NCI-H2171 (cell line): ENCODE data around the gene NOXO1.
"Not testable (repeated sequence)": the region's sequence is repeated elsewhere in the genome, so short reads cannot be mapped to it uniquely, and the experiment has no call there.

ENCODE experiments used
- DNase-seq: peaks from one replicate; lab custom pipeline; 2025; lab: John Stamatoyannopoulos, UW

The NOXO1 gene

DNA sequence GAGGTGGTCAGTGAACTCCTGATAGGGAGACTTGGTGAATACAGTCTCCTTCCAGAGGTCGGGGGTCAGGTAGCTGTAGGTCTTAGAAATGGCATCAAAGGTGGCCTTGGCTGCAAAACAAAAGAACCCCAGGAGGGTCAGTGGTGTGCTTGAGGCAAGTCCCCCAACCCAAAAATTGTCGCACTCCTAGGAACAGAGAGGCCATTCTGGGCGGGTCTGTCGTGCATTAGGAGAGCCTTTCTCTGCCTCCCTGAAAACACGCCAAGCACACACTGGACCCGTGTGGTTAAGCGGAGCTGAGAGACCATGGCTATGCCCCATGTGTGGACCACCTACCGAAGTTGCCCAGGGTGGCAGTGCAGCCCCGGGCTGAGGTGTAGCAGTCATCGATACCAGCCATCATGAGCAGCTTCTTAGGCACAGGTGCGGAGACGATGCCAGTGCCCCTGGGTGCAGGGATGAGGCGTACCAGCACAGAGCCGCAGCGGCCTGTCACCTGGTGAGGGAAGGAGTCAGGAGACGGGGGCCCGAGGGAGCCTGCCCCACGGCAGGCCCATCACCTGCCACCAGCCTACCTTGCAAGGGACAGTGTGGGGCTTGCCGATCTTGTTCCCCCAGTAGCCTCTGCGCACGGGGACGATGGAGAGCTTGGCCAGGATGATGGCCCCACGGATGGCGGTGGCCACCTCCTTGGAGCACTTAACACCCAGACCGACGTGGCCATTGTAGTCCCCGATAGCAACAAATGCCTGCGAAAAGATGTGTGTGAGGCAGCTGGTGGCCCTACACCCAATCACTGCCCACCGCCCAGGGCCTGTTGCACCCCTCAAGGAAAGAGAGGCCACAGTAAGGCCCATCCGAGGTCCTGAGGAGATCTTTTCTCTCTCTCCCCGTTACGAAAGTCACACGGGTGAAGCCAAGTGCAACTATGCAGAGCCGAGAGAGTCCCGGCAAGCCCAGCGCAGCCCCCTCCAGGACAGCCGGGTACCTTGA, 18.8 kb downstream of the NOXO1 start:
- not testable (repeated sequence) for DNase-seq

DNA sequence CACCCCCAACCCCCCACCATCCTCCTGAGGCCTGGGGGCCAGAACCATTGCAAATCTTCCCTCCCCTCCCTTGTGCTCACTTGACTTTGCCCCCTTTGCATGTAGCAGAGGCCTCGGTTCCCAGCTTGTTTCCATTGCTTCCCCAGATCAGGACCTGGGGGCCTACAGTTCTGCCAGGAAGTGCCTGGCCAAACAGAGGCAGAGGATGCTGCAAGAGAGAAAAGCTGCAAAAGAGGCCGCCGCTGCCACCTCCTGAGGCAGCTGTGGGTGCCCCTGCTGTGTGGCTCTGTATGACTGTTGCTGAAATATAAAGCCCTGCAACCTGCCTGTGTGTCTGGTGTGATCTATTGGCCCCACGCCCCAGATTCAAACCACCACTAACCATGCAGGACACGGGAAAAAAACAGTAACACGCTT, 19.6 kb downstream of the NOXO1 start:
- no peak for DNase-seq

DNA sequence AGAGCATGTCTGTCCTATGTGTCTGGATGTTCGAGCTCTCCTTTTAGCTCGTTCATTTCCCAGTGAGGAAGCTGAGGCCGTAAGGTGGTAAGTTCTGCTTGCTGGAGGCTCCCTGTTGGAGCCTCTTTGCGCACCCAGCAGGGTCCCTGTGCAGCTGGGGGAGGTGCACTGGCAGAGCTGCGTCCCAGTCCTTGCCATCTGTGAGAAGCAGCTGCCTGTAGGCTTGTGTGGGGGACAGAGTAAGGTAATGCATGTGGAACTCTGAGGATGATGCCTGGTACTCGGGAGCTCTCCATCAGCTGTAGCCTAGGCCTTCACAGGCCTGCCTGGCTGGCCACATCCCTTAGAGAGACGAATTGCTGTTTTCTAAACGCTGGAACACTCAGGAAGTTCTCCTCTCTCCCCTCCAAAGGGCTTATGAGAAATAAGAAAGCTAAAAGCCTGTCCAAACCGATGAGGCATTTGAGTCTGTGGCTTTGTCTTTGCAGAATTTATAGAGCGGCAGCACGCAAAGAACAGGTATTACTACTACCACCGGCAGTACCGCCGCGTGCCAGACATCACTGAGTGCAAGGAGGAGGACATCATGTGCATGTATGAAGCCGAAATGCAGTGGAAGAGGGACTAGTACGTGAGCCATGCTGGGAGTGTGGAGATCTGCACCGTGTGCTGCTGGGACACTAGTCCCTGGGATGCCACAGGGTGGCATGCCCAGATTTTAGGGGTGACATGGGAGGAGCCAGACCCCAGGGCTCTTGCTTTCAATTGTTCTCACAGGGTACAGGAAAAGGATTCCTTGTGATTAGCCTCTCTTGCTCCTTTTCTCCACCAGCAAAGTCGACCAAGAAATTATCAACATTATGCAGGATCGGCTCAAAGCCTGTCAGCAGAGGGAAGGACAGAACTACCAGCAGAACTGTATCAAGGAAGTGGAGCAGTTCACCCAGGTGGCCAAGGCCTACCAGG, 20.3 kb downstream of the NOXO1 start:
- peak; percentile 76 for DNase-seq

GRCh38 chr16:1959269-1960039, 21.8 kb downstream of the NOXO1 start, which contains the start of gene NDUFB10:
Gene NDUFB10 (plus strand): TSS chr16:1959538. CDS start chr16:1959625, 87 bp downstream.
- peak; percentile 85 for DNase-seq

DNA sequence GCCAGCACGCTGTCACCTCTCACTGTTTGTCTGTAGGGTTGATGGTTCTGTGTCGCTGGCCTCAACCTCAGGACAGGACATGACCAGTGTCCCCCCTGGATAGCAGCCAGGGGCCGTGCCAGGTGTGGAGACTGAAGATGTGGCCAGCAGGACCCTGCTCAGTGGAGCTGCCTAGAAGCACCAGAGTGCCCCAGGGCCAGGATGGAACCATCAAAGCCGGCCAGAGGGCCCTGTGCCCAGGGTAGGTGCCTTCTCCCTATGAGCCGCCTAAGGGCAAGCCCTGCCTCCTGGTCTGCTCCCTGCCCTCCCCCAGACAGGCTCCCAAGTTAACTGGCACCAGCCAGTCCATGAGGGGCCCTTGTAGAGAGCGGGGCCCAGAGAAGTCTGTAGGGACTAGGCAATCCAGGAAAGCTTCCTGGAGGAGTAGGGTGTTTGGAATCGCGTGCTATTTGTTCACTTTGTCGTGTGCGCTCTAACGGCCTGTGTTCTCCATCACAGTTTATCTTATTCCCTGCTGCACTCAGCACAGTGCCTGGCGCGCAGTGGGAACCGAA, 22.5 kb downstream of the NOXO1 start:
- no peak for DNase-seq

DNA sequence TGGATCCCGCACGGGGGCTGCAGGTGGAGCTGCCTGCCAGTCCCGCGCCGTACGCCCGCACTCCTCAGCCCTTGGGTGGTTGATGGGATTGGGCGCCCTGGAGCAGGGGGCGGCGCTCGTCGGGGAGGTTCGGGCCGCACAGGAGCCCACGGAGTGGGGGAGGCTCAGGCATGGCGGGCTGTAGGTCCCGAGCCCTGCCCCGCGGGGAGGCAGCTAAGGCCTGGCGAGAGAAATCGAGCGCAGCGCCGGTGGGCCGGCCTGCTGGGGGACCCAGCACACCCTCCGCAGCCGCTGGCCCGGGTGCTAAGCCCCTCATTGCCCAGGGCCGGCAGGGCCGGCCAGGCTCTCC, 23.2 kb downstream of the NOXO1 start:
- DNase-seq, result not testable (repeated sequence)

DNA sequence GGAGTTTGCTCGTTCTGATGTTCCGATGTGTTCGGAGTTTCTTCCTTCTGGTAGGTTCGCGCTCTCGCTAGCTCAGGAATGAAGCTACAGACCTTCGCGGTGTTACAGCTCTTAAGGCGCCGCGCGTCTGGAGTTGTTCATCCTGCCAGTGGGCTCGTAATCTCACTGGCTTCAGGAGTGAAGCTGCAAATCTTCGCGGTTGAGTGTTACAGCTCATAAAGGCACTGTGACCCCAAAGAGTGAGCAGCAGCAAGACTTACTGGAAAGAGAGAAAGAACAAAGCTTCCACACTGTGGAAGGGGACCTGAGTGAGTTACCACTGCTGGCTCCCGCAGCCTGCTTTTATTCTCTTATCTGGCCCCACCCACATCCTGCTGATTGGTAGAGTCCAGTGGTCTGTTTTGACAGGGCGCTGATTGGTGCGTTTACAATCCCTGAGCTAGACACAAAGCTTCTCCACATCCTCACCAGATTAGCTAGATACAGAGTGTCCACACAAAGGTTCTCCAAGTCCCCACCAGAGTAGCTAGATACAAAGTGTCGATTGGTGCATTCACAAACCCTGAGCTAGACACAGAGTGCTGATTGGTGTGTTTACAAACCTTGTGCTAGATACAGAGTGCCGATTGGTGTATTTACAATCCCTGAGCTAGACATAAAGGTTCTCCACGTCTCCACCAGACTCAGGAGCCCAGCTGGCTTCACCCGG, 23.7 kb downstream of the NOXO1 start:
- DNase-seq, result not testable (repeated sequence)

DNA sequence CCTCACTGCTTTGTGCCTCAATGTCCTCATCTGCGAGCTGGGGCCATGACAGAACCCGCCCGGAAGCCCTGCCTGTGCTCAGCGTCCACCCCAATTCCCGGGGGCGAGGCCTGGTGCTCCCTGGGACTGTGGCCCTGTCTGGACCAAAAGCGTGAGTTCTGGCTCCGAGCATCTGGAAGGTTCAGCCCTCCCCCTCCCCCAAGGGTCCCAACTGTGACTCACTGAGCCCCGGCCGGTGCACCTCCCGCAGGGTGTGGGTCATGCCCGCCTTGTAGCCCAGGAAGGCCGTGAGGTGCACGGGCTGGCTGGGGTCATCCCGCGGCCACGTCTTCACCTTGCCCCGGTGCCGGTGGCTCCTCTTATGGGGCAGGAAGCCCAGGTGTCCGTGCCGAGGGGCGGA, 27.5 kb downstream of the NOXO1 start:
- DNase-seq, result no peak

GRCh38 chr16:1950559-1950958, 30.7 kb downstream of the NOXO1 start:
- DNase-seq, result no peak

- DNase-seq, result no peak
These were observed 31.2 kb downstream of the NOXO1 start for GRCh38 chr16:1950047-1950446.

DNA sequence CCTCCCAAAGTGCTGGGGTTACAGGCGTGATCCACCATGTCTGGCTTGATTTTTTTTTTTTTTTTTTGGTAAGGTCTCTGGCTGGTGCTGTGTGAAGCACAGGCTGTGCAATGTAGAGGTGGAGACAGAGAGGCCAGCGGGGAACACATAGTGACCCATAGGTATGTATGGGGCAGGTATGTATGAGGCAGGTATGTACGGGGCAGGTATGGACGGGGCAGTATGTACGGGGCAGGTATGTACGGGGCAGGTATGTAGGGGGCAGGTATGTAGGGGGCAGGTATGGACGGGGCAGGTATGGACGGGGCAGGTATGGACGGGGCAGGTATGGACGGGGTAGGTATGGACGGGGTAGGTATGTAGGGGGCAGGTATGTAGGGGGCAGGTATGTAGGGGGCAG, 31.8 kb downstream of the NOXO1 start:
- no peak for DNase-seq

GRCh38 chr16:1947369-1947670, 33.9 kb downstream of the NOXO1 start:
- DNase-seq, result no peak

- DNase-seq, result no peak
These were observed 34.5 kb downstream of the NOXO1 start for GRCh38 chr16:1946495-1947368.

GRCh38 chr16:1945559-1946391, 35.5 kb downstream of the NOXO1 start:
- no peak for DNase-seq

- DNase-seq, result no peak
These were observed 36.6 kb downstream of the NOXO1 start for GRCh38 chr16:1944612-1945199.

GRCh38 chr16:1942810-1943726, 38.2 kb downstream of the NOXO1 start, which contains the start of gene MSRB1:
Gene MSRB1 (minus strand): TSS chr16:1943199. CDS start chr16:1943156, 43 bp downstream.
- peak; percentile 100 for DNase-seq

- no peak for DNase-seq
These were observed 39.0 kb downstream of the NOXO1 start for GRCh38 chr16:1942047-1942809.
